Mammary microvascular endothelial cell (primary cell): ENCODE results near the gene ABHD13. TPM values are rescaled to one million over a fixed set of nuclear protein-coding genes. Genes with fewer than 3 reads are reported as not detected.

Experiments used
- total RNA-seq: library from RNA; depleted of rRNA; stranded (reverse); fragments of >200 nt; gene quantifications from 2 replicates; pipeline ENCODE4 v1.2.3, GENCODE V29; 2015

The ABHD13 gene
- 6.5 and 7.7 TPM in 2 replicates for total RNA-seq

DNA sequence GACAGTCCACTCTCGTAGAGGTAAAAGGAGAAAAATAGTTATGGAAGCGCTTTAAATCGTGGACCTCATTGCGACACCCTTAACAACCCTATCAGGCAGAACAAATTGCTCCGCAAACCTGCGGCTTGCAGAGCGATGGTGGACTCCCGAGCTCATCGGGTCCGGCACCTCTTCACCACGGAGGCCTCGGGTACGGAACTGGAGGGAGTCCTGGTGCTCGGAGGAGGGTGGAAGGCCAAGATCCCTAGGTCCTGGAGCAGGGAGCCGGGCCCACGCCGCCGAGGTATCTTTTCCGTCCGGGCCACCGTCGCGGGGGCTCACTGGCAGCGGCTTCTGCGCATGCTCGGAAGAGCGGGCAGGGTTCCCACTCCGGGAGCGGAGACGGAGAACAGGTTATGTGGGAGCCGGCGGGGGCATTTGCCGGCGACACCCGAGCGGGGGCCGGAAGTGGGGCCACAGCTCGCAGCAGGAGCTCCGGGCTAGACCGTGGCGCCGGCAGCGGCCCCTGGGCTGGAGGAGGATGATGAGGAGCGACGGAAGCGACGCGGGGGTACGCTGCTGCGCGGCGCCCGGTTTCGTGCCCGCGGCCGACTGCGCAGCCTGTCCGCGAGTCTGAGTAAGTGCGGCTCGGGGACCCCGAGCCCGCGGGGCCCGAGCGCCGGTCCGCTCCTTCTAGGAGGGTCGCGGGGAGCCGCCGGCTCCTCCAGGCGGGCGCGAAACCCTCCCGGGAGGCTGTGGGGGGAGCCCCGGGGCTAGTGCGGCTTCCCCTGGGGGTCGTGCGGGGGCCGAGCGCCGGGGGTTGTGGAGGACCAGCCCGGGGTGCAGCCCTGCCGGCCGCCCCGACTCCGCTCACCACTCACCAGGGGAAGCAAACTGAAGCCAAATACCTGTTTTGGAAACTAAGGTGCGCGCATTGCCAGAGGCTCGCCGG is at the start of gene ABHD13:
Gene ABHD13, plus strand, starts transcription at position 349 of the 931 bp plus-strand sequence. CDS start 10,827 bp downstream, outside the sequence.

DNA sequence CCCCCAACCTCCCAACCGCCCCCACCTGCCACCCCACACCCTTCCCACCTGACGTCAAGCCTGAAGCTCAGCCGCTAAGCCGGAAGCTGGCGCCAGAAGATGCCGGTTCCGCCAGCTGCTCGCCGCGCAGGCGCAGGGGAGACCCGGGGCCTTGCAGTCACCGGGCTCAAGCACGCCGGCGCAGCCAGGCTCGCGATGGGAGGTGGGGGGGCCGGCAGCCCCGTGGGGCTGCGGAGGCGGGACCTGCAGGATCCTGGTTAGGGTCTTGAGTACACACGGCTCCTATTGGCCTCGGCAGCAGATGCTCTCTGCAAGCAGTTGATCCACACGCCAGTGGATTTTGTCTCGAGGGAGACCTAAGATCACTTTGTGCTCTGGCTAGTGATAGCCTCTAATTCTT is 2.8 kb upstream of the ABHD13 start, which contains the start of gene LIG4:
Gene LIG4, minus strand, starts transcription at position 101 of the 400 bp plus-strand sequence. CDS start 4,268 bp downstream, outside the sequence.

DNA sequence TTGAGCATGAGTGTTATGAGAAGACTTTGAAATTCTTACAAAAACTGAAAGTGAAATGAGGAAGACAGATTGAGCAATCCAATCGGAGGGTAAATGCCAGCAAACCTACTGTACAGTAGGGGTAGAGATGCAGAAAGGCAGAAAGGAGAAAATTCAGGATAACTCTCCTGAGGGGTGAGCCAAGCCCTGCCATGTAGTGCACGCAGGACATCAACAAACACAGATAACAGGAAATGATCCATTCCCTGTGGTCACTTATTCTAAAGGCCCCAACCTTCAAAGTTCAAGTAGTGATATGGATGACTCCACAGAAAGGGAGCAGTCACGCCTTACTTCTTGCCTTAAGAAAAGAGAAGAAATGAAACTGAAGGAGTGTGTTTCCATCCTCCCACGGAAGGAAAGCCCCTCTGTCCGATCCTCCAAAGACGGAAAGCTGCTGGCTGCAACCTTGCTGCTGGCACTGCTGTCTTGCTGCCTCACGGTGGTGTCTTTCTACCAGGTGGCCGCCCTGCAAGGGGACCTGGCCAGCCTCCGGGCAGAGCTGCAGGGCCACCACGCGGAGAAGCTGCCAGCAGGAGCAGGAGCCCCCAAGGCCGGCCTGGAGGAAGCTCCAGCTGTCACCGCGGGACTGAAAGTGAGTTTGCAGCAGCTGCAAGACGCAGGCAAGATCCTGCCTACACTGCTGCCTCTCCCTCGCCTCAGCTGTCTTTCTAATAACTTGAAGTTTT is 51.6 kb downstream of the ABHD13 start, which contains the start of gene TNFSF13B:
Gene TNFSF13B, plus strand, starts transcription at position 118 of the 728 bp plus-strand sequence. Its CDS starts 178 bp downstream, at position 296.

Other genes with a start within 250 kb of the ABHD13 start
- 9.1 and 10.8 TPM in 2 replicates for gene LIG4, start 2.9 kb upstream of the ABHD13 start, total RNA-seq
- 0.07 TPM in 1 of 2 replicates, not detected in the other for gene TNFSF13B, start 51.3 kb downstream of the ABHD13 start, total RNA-seq